ENCODE results near the gene LCN10.
"Not testable (repeated sequence)": the region's sequence is repeated elsewhere in the genome, so short reads cannot be mapped to it uniquely, and the experiment has no call there.

The LCN10 gene
- total RNA-seq = 0 reads per million in 2 experiments

GRCh38 chr9:136742591-136743391, at the start of gene LCN10:
Gene LCN10 (minus strand): TSS chr9:136742940. CDS start chr9:136742903, 37 bp downstream.
- DNase-seq (ENCODE audit: low read depth) = no peak

- DNase-seq (ENCODE audit: low read depth) = peak; percentile 60
Observed at GRCh38 chr9:136791516-136792276, 49.0 kb upstream of the LCN10 start.

- DNase-seq (ENCODE audit: low read depth) = peak; percentile 100
Observed at GRCh38 chr9:136790640-136791515, 48.1 kb upstream of the LCN10 start, which contains the start of gene TMEM141. Gene TMEM141 (plus strand): TSS chr9:136791344. CDS start chr9:136791371, 27 bp downstream.

- DNase-seq (ENCODE audit: low read depth) = no peak
Observed at GRCh38 chr9:136789523-136789937, 46.8 kb upstream of the LCN10 start.

- DNase-seq (ENCODE audit: low read depth) = not testable (repeated sequence)
Observed at GRCh38 chr9:136788644-136789522, 46.1 kb upstream of the LCN10 start.

- peak; percentile 45 for DNase-seq (ENCODE audit: low read depth)
Observed at GRCh38 chr9:136787690-136788400, 45.1 kb upstream of the LCN10 start.

GRCh38 chr9:136786983-136787382, 44.2 kb upstream of the LCN10 start:
- DNase-seq (ENCODE audit: low read depth) = not testable (repeated sequence)

- DNase-seq (ENCODE audit: low read depth) = no peak
Observed at GRCh38 chr9:136786451-136786850, 43.7 kb upstream of the LCN10 start.

GRCh38 chr9:136785565-136786355, 43.0 kb upstream of the LCN10 start:
- DNase-seq (ENCODE audit: low read depth) = not testable (repeated sequence)

GRCh38 chr9:136784997-136785361, 42.2 kb upstream of the LCN10 start:
- no peak for DNase-seq (ENCODE audit: low read depth)

GRCh38 chr9:136784249-136784996, 41.7 kb upstream of the LCN10 start:
- no peak for DNase-seq (ENCODE audit: low read depth)

- no peak for DNase-seq (ENCODE audit: low read depth)
Observed at GRCh38 chr9:136782452-136782851, 39.7 kb upstream of the LCN10 start.

- DNase-seq (ENCODE audit: low read depth) = no peak
Observed at GRCh38 chr9:136779808-136780207, 37.1 kb upstream of the LCN10 start.

- DNase-seq (ENCODE audit: low read depth) = no peak
Observed at GRCh38 chr9:136777359-136777758, 34.6 kb upstream of the LCN10 start.

- DNase-seq (ENCODE audit: low read depth) = no peak
Observed at GRCh38 chr9:136776947-136777346, 34.2 kb upstream of the LCN10 start.

- no peak for DNase-seq (ENCODE audit: low read depth)
Observed at GRCh38 chr9:136775191-136775590, 32.5 kb upstream of the LCN10 start.

- no peak for DNase-seq (ENCODE audit: low read depth)
Observed at GRCh38 chr9:136774416-136775045, 31.8 kb upstream of the LCN10 start.

GRCh38 chr9:136773386-136774044, 30.8 kb upstream of the LCN10 start:
- DNase-seq (ENCODE audit: low read depth) = no peak
